OCI-LY1 (cell line): ENCODE measurements around the gene PLEKHA8.

Experiments used
- EZH2 ChIP-seq: fragments of 200-600 bp; sonication (generic), shearing (Covaris generic); IDR thresholded peaks from 2 replicates; pipeline ENCODE4 v1.8.0; 2017; ENCODE audit warnings: borderline replicate concordance, mixed run types, mild to moderate bottlenecking, antibody characterized with exemption, low read length, moderate library complexity, mixed read lengths
- TF ChIP-seq, protein P1 (sequence below): fragments of 200-600 bp; sonication (generic), shearing (Covaris generic); IDR thresholded peaks from 2 replicates; pipeline ENCODE4 v1.5.1; 2017; ENCODE audit warnings: mild to moderate bottlenecking, antibody characterized with exemption, low read length, moderate library complexity, mixed read lengths

DNA sequence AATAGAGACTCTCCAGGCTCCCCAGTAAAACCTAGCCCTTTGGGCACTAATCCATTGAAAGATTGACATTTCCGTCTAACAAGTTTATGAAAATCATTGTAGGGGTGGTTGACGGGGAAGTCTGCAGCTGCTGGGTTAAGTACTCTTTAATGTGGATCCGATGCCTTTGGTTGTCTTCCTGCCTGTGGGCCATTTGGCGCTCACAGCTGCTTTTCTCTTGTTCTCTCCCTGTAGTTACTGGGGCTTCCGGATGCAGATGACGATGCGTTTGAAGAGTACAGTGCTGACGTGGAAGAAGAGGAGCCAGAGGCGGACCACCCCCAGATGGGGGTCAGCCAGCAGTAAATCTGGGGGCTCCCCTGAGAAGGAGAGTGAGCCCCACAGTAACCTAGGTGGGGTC lies 129.0 kb downstream of the PLEKHA8 start:
- TF ChIP-seq, protein P1, sequence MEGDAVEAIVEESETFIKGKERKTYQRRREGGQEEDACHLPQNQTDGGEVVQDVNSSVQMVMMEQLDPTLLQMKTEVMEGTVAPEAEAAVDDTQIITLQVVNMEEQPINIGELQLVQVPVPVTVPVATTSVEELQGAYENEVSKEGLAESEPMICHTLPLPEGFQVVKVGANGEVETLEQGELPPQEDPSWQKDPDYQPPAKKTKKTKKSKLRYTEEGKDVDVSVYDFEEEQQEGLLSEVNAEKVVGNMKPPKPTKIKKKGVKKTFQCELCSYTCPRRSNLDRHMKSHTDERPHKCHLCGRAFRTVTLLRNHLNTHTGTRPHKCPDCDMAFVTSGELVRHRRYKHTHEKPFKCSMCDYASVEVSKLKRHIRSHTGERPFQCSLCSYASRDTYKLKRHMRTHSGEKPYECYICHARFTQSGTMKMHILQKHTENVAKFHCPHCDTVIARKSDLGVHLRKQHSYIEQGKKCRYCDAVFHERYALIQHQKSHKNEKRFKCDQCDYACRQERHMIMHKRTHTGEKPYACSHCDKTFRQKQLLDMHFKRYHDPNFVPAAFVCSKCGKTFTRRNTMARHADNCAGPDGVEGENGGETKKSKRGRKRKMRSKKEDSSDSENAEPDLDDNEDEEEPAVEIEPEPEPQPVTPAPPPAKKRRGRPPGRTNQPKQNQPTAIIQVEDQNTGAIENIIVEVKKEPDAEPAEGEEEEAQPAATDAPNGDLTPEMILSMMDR: no peak
- TF ChIP-seq EZH2: no peak
